ENCODE results near the gene PLXNB2. TPM values are rescaled to one million over a fixed set of nuclear protein-coding genes. Genes with fewer than 3 reads are reported as not detected.
"Not testable (repeated sequence)": the region's sequence is repeated elsewhere in the genome, so short reads cannot be mapped to it uniquely, and the experiment has no call there.

PLXNB2 gene
- total RNA-seq, 1 donor from 2014 or later: 352 TPM

DNA sequence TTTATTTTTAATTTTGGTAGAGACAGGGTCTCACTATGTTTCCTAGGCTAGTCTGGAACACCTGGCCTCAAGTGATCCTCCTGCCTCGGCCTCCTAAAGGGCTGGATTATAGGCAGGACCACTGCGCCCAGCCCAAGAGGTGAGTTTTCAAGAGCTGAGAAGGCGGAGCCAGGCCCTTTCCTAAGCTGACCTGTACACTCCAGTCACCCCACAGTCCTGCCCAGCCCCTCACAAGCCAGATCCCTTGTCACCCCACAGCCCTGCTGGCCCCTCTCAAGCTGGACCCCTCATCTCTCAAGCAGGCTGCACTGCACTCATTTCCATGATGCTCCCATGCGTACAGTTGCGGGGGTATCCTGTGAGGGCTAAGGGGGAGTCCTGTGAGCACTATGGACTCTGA lies 16.5 kb upstream of the PLXNB2 start:
- no peaks in the 10 kb centered on the region for H3K27me3 Mint-ChIP-seq
- H3K36me3 Mint-ChIP-seq: no peaks in the 10 kb centered on the region
- H3K27ac Mint-ChIP-seq: no peak overlapping the region
- DNase-seq (ENCODE audit: extremely low spot score, unreplicated experiment): no peak
- no peak overlapping the region for H3K4me3 Mint-ChIP-seq
- H3K4me1 Mint-ChIP-seq (ENCODE audit: unreplicated experiment): peaks cover 7% of the 10 kb centered on the region
- no peaks in the 10 kb centered on the region for H3K9me3 Mint-ChIP-seq
- TF ChIP-seq, protein P1, sequence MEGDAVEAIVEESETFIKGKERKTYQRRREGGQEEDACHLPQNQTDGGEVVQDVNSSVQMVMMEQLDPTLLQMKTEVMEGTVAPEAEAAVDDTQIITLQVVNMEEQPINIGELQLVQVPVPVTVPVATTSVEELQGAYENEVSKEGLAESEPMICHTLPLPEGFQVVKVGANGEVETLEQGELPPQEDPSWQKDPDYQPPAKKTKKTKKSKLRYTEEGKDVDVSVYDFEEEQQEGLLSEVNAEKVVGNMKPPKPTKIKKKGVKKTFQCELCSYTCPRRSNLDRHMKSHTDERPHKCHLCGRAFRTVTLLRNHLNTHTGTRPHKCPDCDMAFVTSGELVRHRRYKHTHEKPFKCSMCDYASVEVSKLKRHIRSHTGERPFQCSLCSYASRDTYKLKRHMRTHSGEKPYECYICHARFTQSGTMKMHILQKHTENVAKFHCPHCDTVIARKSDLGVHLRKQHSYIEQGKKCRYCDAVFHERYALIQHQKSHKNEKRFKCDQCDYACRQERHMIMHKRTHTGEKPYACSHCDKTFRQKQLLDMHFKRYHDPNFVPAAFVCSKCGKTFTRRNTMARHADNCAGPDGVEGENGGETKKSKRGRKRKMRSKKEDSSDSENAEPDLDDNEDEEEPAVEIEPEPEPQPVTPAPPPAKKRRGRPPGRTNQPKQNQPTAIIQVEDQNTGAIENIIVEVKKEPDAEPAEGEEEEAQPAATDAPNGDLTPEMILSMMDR (conservative IDR thresholded peaks at IDR 0.05): no peak

DNA sequence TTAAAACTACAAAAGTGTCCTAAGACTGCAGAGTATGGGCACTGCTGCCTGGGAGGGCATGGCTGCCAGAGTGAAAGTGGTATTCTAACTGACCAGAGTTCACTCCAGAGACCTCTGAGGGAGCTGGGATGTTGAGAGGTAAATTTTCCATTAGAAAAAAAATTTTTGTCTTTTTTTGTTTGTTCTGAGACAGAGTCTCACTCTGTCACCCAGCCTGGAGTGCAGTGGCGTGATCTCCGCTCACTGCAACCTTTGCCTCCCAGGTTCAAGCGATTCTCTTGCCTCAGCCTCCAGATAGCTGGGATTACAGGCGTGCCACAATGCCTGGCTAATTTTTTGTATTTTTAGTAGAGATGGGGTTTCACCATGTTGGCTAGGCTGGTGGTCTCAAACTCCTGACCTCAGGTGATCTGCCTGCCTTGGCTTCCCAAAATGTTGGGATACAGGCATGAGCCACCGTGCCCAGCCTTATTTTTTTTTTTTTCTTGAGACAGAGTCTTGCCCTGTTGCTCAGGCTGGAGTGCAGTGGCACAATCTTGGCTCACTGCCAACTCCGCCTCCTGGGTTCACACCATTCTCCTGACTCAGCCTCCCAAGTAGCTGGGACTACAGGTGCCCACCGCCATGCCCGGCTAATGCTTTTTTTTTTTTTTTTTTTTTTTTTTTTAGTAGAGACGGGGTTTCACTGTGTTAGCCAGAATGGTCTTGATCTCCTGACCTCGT lies 15.1 kb upstream of the PLXNB2 start:
- not testable (repeated sequence) for H3K4me1 Mint-ChIP-seq (ENCODE audit: unreplicated experiment); H3K27ac Mint-ChIP-seq; H3K36me3 Mint-ChIP-seq; H3K9me3 Mint-ChIP-seq; H3K27me3 Mint-ChIP-seq; DNase-seq (ENCODE audit: extremely low spot score, unreplicated experiment); H3K4me3 Mint-ChIP-seq

GRCh38 chr22:50320671-50321325 lies 13.4 kb upstream of the PLXNB2 start:
- TF ChIP-seq, protein P1 (conservative IDR thresholded peaks at IDR 0.05): no peak
- Mint-ChIP-seq H3K4me3 (no peak overlapping the region), H3K4me1 (ENCODE audit: unreplicated experiment) (peaks cover 5% of the 10 kb centered on the region), H3K9me3 (no peaks in the 10 kb centered on the region), H3K36me3 (no peaks in the 10 kb centered on the region), H3K27ac (no peak overlapping the region), H3K27me3 (no peaks in the 10 kb centered on the region)
- DNase-seq (ENCODE audit: extremely low spot score, unreplicated experiment): no peak

GRCh38 chr22:50320116-50320515 lies 12.7 kb upstream of the PLXNB2 start:
- TF ChIP-seq, protein P1 (conservative IDR thresholded peaks at IDR 0.05): no peak
- H3K36me3 Mint-ChIP-seq: no peaks in the 10 kb centered on the region
- no peaks in the 10 kb centered on the region for H3K4me1 Mint-ChIP-seq (ENCODE audit: unreplicated experiment)
- no peak overlapping the region for H3K27ac Mint-ChIP-seq
- no peak for DNase-seq (ENCODE audit: extremely low spot score, unreplicated experiment)
- no peaks in the 10 kb centered on the region for H3K27me3 Mint-ChIP-seq
- no peak overlapping the region for H3K4me3 Mint-ChIP-seq
- no peaks in the 10 kb centered on the region for H3K9me3 Mint-ChIP-seq

DNA sequence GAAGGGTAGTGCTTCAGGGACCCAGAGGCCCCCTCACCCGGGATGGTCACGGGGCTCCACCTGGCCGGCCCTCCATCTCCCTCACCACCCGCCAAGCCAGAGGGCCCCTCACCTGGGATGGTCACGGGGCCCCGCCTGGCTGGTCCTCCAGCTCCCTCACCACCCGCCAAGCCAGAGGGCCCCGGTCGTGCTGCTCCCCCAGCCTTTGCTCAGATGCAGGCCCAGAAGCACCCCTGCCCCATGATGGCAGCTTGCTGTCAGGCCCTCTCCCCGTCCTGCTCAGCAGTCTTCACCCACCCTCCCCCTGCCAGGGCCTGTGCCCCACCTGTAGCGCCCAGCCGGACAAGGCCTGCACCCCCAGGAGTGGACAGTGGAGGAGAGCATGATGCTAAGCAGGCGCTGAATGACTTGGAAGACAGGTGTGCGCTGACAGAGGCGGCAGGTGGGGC lies 12.1 kb upstream of the PLXNB2 start:
- Mint-ChIP-seq H3K4me1 (ENCODE audit: unreplicated experiment) (no peaks in the 10 kb centered on the region), H3K36me3 (no peaks in the 10 kb centered on the region), H3K9me3 (no peaks in the 10 kb centered on the region), H3K27ac (no peak overlapping the region), H3K27me3 (no peaks in the 10 kb centered on the region), H3K4me3 (no peak overlapping the region)
- no peak for DNase-seq (ENCODE audit: extremely low spot score, unreplicated experiment)
- TF ChIP-seq, protein P1 (conservative IDR thresholded peaks at IDR 0.05): no peak

DNA sequence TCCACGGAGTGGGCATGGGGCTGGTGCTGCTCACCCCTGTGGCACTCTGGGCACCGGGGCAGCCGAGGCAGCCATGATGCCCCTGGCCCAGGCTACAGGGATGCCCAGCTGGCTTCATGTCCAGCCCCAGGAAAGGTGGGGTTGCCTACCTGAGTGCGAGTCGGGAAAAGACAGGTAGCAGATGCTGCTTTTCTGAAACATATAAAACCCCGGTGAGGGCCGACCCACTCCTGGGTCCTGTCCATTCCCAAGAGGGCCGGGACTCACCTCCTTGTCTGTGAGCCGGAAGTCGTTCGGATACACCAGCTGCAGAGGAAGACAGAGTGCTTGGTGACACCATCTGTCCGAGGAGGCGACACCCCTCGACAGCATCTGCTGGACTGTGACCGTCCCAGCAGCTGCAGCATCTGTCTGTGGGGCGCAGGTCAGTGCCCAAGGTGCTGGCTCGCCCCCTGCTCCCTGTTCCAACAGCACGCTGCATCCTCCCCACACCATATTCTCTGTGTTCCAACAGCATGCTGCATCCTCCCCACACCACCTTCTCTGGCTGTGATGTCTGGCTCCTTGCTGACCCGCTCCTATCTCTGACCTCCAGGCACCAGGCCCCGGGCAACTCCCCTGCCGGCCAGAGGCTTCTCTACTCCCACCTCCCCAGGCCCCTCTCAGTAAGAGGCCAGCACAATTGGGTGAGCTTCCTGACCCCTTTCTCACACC lies 11.4 kb upstream of the PLXNB2 start:
- TF ChIP-seq, protein P1 (conservative IDR thresholded peaks at IDR 0.05): no peak
- no peak overlapping the region for H3K27ac Mint-ChIP-seq
- no peaks in the 10 kb centered on the region for H3K27me3 Mint-ChIP-seq
- DNase-seq (ENCODE audit: extremely low spot score, unreplicated experiment): no peak
- H3K4me1 Mint-ChIP-seq (ENCODE audit: unreplicated experiment): no peaks in the 10 kb centered on the region
- no peaks in the 10 kb centered on the region for H3K36me3 Mint-ChIP-seq
- H3K4me3 Mint-ChIP-seq: no peak overlapping the region
- H3K9me3 Mint-ChIP-seq: no peaks in the 10 kb centered on the region

Measured in type B pancreatic cell (in vitro differentiated cells).